Stimulated activated CD8-positive, alpha-beta memory T cell treated with anti-CD3 and anti-CD28 coated beads, Interleukin-7, amount 100 ng/mL, for 24 hours (primary cell): Measurements from ENCODE around the gene RPS6KC1.

ENCODE experiments used
- DNase-seq: peaks from one replicate; pipeline ENCODE4 v3.0.0-alpha.2; 2020; ENCODE audit warnings: low read depth

The RPS6KC1 gene

DNA sequence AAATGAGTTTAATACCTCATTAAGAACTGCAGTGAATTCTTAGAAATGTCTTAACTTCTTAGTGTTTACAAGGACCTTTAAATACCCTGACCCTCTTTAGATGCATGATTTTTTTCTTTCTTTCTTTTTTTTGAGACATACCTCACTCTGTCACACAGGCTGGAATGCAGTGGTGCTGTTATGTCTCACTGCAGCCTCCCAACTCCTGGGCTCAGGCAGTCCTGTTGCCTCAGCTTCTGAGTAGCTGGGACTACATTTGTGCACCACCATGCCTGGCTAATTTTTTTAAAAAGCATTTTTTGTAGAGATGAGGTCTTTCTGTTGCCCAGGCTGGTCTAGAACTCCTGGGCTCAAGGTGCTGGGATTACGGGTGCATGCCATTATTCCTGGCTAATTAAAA is 191.8 kb downstream of the RPS6KC1 start:
- DNase-seq = no peak

DNA sequence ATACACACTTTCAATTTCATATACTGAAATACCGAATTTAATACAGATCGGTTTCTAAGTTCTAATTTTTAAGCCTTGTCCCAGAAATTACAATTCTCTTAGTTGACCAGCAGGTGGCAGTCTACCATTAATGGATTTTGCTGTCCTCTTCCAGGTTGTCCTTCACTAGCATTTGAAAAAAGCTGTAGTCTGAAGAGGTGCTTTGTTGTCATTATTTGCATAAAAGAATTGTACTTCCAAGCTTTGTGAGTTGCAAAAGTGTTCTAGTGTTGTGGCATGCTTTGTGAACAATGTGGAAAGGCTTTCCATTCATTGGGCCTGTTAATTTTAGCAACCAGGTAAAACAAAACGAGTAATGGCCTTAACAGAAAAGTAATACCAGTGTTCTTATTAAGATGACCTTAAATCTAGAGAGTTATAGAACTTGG is 193.6 kb downstream of the RPS6KC1 start:
- DNase-seq = no peak

DNA sequence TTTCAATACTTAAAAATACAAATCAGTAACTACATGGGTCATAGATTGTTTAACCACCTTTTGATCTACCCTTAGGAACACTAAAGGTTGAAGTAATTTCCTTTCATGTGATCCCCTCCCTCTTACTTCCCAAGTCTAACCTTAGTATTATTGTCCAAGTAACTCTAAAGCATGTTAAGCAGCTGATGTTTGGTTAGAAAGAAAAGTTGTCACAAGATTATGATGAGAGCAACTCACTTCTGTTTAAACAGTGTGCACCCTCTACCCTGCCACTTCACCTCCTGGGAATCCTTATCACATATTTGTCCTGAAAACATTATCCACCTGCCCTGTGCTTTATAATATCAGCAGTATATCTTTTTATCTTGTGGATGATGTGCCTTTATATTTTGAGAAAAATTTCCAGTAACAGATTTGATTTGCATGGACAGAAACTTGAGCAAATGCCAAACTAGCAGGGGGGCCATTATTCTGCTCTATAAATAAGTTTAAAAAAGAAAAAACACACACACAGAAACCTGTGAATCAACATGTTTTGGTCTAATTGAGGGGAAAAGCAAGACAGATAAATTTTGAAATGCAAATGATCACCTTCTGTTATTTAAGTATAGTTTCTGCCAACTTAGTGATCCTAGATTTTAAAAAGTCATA is 194.3 kb downstream of the RPS6KC1 start:
- DNase-seq = no peak

DNA sequence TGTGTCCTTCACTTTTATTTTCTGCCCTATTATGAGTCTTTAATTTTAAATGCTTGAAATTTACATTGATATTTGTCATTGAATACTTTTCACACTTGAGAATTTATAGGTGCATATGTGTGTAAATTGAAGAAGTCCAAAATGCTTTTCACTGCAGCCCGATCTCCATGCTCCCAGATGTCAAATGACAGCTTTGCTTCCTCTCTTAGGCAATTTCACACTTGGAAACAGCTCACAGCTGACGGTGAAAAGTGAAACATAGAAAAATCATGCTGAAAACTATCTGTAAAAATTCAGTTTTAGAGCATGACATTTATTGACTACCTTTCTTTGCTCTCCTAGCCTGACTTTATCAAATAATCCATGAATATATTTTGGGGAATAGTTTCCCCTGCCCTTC is 196.0 kb downstream of the RPS6KC1 start:
- no peak for DNase-seq

DNA sequence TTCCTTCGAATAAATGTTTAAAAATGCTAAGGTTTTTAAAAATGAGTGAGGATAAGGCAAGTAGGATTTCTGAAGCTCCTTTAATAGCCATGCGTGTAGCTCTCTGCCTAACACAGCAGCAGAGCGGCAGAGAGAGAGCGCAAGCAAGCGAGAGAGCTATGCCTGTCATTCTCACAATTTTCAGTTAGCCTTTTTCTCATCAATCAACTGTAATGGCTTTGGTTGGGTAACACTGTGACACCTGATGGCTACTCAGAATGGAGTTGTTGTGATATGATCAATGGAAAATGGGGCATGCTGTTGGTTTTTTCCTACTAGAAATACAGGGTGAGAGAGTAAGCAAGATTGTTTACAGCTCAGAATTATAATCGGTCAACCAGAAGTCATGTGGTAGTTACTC is 198.4 kb downstream of the RPS6KC1 start:
- no peak for DNase-seq

DNA sequence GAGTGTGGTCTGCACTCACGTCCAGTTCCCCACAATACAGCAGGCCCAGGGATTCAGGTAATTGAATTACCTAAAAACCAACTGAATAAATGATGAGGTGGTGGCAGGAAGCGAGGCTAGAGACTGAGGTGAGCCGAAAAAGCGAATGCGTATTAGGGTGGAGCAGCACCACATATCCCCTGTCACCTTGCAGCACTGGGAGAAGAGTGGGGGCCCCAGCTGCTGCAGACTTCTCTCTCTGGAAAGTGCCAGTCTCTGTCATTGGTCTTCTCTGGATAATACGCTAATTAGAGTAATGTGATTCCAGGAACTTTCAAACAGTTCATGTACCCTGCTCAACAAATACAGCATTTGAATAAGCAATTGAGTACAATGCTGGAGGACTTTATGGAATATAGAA is 199.0 kb downstream of the RPS6KC1 start:
- DNase-seq = no peak

DNA sequence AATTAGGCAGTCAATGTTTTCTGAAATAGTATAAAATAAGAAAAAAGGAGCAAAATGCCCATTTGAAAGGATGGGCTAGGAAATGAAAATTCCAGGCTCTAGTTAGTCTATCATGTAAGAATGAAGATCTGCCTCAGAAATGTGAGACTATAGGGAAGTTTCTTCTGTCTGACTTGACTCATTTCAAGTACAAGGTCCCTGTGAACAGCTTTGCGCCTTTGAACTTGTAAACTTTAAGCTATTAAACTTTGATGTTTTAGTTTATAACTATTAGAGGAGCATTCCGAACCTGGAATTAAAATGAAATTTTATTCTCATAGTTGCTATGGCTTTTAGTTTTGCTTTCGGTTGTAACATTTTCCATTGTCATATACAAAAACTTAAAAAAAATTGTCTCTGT is 199.4 kb downstream of the RPS6KC1 start:
- no peak for DNase-seq

DNA sequence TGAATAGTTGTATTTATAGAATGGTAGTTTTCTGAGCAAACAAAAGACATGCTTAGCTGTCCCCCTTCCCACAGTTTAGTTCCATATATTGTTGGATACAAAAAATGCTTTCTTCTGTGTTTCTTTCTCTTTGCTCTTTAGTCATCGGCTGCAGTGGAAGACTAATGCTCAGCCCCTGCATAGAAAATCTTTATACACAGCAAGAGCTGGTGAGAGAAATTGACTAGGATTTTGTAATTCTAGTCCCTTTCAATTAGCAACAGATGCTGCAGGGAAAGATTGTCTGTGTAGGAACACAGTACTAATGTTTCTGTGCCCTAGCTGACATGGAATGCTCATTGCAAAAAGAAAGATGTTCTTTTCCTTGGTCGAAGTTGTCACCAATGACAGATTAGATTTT is 200.9 kb downstream of the RPS6KC1 start:
- no peak for DNase-seq

DNA sequence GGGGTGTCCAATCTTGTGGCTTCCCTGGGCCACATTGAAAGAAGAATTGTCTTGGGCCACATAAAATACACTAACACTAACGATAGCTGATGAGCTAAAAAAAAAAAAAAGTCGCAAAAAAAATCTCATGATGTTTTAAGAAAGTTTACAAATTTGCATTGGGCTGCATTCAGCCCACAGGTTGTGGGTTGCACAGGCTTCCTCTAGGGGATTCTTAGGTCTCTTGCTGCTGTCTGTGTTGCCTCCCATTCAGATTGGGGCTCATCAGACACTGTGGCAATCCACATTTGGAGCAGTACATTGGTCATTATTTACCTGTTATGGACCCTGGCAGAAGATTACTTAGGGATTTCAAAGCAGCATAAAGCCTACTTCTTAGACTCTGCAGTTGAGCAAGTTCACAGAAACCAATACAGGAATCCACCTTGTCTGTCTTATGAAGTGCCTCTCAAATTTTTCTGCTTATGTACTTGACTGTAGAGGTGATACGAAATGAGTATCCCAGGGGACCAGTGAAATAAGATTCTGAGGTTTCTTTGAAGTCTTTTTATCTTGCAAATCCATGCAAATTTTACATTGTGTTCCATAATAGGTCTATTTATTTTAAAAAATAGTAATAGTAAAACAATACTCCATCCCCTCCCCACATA is 205.5 kb downstream of the RPS6KC1 start:
- no peak for DNase-seq

DNA sequence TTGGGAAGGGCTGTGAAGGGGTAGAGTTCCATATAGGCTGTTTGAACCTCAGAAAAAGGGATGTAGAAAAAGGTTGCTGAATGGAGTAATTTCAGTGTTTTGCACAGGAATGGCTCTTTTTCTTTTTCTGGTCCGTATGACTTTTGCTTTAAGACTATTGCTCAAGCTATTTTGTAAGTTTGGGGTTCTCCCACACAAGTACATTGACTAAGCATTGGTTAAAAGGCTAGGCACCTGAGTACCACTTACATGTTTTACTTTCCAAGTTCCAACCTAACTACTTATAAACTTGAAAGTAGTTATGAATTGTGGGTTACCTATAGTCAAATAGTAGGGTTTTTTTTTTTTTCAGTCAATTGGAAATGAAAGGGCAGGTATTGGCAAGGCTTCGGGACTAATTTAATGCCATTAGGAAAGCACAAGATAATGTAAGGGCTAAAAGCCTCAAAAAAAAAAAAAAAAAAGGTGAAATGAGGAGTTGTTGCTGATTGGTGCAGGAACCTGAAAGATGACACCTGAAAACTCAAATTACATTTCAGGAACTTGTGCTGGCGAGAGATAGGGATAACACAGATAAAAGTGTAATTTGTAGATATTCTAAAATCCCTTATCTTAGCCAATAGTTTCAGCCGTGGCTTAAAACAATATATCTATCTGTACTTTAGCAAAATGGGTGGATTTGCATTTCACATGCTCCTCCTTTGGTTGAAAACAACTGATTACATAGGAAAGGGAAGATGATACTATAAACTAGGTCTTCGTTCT is 209.5 kb downstream of the RPS6KC1 start:
- no peak for DNase-seq

DNA sequence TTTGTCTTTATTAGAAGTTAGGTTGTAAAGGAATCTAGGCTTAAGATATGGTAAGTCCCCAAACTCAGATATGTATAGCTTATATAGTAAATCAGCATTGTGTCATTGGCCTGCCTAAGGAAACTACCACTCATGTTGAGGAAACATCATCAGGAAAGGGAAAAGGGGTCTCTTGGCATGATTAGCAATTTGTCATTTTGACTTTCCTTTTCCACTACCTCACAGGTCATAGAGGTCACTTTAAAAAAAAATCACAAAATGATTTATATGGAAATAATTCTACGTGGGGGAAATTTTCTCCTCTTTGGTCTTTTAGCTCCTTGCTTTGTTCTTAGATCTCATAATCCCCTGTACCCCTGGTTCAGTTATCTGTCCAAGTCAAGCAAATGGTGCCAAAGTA is 213.5 kb downstream of the RPS6KC1 start:
- no peak for DNase-seq

DNA sequence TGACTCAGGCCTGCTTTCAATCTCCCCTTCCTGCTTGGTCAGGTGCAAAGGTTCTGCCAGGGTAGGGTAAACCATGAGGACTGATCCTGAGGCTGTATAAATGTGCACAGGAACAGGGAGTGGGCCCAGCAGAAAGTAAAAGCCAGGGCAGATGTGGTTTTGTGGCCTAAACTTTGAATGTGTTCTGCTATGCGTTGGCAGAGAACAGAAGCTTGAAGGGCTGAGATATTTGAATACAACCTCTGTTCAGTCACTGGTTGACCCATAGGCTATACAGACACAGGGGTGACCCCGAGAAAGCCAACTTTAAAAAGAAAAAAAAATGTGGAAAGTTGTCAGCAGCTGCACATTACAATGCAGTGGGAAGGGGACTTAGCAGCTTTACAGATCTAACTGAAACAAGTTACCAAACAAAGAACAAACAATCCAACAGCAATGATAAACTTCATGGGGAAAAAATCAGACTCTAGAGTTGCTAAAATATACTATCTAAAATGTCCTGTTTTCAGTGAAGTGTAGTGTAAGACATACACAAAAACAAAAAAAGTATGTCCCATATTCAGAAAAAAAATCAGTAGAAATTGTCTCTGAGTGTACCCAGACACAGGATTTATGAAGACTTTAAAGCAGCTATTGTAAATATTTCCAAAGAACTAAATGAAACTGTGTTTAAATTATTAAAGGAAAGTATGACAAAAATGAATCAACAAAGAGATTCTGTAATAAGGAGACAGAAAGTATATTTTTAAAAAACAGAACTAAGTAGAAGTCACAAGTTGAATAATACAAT is 216.1 kb downstream of the RPS6KC1 start:
- no peak for DNase-seq

DNA sequence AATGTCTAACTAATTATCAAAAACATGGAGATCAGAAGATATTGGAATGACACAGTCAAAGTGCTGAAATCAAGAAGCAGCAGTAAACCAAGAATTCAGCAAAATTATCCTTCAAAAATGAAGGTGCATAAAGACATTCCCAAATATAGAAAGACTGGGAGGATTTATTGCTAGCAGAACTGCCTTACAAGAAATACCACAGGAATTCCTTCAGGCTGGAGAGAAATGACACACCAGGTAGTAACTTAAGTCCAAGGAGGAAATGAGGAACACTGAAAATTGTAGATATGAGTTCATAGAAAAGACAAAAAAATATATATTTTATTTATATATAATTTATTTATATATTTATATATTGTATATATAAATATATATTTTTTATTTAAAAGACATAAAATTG is 217.2 kb downstream of the RPS6KC1 start:
- DNase-seq = no peak

DNA sequence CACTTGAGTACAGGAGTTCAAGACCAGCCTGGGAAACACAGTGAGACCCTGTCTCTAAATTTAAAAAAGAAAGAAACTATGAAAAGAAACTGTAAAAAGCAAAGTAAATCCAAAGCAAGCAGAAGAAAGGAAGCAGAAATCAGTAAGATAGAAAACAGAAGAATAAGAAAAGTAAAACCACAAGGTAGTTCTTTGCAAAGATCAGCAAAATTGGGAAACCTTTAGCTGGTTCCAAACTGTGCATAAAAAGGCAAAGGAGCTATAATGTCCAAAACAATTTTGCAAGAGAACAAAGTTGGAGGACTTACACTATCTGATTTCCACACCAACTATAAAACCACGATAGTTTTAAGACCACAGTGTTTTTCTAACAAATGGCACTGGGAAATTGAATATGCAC is 218.8 kb downstream of the RPS6KC1 start:
- DNase-seq = no peak

DNA sequence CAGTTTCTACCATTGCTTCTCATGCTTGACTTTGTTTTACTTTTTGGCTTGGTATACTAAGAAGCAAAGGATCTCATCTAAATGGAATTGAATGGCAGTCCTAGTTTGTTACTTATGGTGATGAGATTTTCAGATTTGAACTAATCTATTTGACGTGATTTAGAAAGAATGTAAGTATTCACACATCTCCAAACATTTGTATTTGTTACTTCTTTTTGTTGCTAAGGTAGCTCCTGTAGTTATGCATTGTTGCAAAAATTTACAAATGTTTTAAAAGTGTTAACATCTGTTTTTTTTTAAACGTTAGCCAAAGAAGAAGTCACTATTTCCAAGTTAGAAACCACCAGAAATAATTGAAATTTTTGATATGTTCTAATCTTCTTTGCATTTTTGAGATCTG is 222.5 kb downstream of the RPS6KC1 start:
- DNase-seq = no peak

DNA sequence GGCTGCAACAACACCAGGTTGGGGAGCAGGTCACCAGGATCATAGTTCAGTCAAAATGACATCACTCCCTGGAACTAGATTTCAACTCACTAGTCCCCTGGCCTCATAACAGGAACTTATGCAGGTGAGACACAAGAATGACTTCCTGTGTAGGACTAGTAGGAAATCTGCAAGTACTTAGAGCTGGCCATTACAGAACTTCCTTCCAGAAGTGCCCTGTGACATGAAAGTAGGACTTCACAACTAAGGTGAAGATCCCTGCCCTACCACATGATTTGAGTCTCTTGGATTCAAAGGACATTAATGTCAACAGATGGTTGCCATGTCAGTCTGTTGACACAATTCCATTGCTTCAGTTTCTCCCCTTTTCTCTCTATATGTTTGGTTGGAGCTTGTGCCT is 223.1 kb downstream of the RPS6KC1 start:
- no peak for DNase-seq

DNA sequence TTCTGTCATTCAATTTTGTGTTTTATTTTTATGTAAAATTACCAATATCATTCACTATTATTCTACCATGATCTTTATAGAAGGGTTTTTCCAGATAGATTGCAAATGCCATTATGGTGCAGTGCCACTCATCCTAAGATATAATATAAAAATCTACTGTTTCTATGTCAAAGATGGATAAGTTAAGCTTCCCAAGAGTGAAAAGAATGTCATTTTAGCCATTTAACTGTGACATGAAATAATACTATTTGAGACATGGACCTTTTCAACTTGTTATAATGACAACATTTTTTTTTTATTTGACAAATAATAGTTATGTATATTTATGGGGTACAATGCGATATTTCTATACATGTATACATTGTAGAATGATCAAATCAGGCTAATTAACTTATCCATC is 224.3 kb downstream of the RPS6KC1 start:
- DNase-seq = no peak

DNA sequence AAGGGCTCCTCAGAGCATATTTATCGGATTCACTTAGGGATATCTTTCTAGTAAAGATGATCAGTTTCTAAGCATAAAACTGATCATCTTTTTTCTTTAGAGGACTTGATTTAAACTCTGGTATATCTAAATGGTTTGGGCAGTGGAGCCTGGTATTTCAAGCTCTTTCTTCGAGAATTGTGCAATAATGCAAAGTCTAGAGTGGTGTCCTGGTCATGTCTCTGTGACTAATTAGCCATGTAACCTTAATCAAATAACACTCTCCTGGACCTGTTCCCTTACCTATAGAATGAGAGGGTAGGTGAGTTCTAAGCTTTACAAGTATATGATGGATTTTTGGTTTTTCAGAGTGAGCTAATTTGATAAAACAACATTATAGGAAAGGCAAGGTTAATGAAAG is 225.2 kb downstream of the RPS6KC1 start:
- no peak for DNase-seq

DNA sequence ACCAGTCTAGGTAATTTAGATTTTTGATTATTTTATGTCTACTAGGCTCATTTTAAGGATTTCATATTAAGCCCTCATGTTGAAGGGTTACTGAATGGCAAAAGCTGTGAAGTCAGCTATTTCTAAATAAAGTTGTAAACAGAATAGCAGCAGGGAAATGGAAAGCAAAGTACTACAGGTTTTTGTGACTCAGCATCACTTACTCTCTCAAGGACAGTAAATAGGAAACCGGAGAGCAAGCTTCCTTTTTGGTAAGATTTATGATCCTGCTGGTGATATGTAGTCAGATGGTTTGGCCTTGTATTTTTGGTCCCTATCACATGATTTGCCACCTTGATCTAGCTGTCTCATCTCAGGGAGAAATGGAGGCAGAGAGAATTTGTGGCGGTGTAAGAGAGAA is 226.0 kb downstream of the RPS6KC1 start:
- no peak for DNase-seq

DNA sequence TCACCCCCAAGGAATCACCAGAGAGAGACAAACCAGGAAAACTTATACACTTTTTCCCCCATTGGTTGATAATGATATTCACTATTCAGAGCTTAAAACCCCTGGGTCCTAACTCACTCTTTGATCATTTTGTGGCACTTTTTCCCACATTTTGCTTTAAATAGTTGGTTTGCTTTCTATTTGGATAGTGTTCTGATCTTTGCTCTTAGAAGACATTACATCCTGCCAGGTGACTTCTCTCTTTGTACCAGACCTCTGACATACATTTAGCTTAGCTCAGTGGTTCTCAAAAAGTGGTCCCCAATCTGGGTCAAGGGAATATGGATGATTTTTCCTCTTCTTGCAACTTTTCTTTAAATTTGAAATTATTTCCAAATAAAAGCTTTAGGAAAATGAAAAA is 228.4 kb downstream of the RPS6KC1 start:
- no peak for DNase-seq

DNA sequence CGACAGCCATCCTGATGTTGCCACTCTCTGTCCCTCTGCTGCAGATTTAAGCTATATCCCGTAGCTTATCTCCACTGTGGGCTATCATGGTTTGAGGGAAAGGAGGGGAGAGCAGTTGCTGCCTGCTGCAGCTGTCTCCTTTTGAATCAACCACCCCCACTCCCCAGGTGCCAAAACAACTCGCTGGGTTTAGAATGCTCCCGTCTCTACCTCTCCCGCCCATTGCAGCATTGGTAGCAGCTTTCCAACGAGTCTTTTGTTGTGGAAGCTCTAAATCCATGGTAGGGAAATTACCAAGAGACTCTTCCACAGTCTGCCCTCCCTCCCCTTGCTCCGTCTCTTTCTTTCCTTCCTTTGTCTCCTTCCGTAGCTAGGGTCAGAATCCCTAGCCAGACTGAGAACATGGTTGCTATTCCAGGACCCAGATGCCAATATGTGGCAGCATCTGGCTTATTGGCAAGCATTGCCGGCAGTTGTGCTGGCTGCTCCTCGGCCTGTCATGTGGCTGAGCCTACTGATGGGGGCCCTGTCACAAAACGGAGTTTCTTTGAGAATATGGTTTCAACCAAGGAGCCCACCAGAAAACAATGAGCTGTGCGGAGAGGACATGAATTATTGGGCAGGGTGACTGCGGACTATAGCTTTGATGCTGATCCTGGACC is 230.7 kb downstream of the RPS6KC1 start:
- DNase-seq = no peak

DNA sequence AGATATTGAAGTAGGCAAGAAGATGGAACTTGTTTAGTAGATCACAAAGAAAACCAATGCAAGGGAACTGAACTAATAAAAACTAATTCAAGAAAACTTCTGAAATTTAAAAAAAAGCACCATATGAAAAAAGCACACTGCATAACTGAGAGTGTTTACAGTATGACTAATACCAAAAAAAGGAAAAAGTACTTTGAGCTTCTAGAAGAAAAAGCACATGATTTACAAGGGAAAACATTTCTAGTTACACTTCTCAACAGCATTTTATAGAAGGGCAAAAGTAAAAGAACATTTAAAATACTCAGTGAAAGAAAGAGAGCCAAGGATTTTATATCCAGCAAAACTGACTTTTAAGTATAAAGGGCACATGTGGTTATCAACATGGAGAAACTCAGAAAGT is 233.6 kb downstream of the RPS6KC1 start:
- DNase-seq = no peak
